Esophagus muscularis mucosa (tissue), 4 donors: ENCODE measurements around the gene RAB3B. TPM values are rescaled to one million over a fixed set of nuclear protein-coding genes. Genes with fewer than 3 reads are reported as not detected.

Experiments used
- DNase-seq: peaks from one replicate; pipeline ENCODE4 v3.0.0-alpha.2; 2017; ENCODE audit errors: extremely low spot score
- H3K27ac ChIP-seq, 4 donors: fragments of 200-600 bp; sonication (generic); replicated peaks in 1 of 4; 1 replicate in 3 of 4; 2 replicates in 1 of 4; pipeline ENCODE4 v1.5.1; 2016 to 2019; ENCODE audit warnings: mild to moderate bottlenecking in 1 of 4
- H3K27me3 ChIP-seq, 4 donors: fragments of 200-600 bp; sonication (generic); one replicate each; pipeline versions ENCODE4 v1.5.1 to v1.6.0; 2016 to 2019
- H3K36me3 ChIP-seq, 4 donors: fragments of 200-600 bp; sonication (generic); one replicate each; pipeline ENCODE4 v1.5.1; 2016 to 2019
- H3K4me1 ChIP-seq, 4 donors: fragments of 200-600 bp; sonication (generic); one replicate each; pipeline ENCODE4 v1.5.1; 2016 to 2019
- H3K4me3 ChIP-seq, 4 donors: fragments of 200-600 bp; sonication (generic); 1 replicate in 2 of 4; 2 replicates in 2 of 4; pipeline ENCODE4 v1.5.1; 2016 to 2019; ENCODE audit warnings: mild to moderate bottlenecking in 4 of 4, moderate library complexity in 1 of 4
- H3K9me3 ChIP-seq, 4 donors: fragments of 200-600 bp; sonication (generic); 1 replicate in 3 of 4; 2 replicates in 1 of 4; pipeline ENCODE4 v1.5.1; 2016 to 2019
- CTCF ChIP-seq, 3 experiments: fragments of 200-600 bp in 2 of 3; fragments of 450-650 bp in 1 of 3; sonication (generic) in 2 of 3; IDR thresholded peaks; one replicate each; pipeline ENCODE4 v1.5.1; 2017 to 2019; ENCODE audit warnings: antibody characterized with exemption in 3 of 3, mild to moderate bottlenecking in 2 of 3, moderate library complexity in 1 of 3
- EP300 ChIP-seq: sonication (generic); formaldehyde crosslinking; IDR thresholded peaks from one replicate; pipeline ENCODE4 v1.6.1; 2017; ENCODE audit warnings: antibody characterized with exemption
- POLR2A ChIP-seq: fragments of 450-650 bp; IDR thresholded peaks from one replicate; pipeline ENCODE4 v1.6.1; 2017; ENCODE audit warnings: antibody characterized with exemption, moderate library complexity, mild to moderate bottlenecking, low read depth
- POLR2AphosphoS5 ChIP-seq, 2 donors: sonication (generic); formaldehyde crosslinking; IDR thresholded peaks; one replicate each; pipeline ENCODE4 v1.6.1; 2017; ENCODE audit warnings: antibody characterized with exemption in 2 of 2
- WGBS: methylation state at CpG from one replicate; pipeline ENCODE4 v1.1.5; 2018; 5-methylcytosine and 5-hydroxymethylcytosine counted together
- intact Hi-C: fragments of 100-400 bp; cut with DNase I; formaldehyde crosslinking; loops from one replicate; pipeline ENCODE4 v1.15.1; 2023
- total RNA-seq, 4 donors: library from RNA; depleted of rRNA; stranded (reverse); fragments of >200 nt; gene quantifications; one replicate each; pipeline versions ENCODE4 v1.1.0 to v1.2.1, GENCODE V29; 2016

RAB3B gene
- total RNA-seq, 4 donors from 2014 or later, result 0.42 to 1.3 (median 0.83) TPM

DNA sequence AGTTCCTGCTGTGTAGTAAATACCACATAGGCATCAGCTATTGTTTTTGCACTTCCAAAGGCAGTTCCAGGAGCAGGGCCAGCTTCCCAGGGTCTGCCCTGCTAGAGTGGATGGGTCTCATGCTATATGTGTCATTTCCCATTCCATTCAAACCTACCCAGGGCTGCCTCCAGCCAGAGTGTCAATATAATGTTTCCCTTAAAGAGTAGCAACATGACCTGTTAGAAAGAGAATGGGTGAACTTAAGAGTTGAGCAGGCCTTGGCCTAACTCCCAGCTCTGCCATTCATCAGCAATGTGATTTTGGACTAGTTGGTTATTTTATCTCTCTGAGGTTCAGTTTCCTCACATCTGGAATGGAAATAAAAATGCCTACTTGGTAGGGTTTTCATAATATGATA, 44.9 kb downstream of the RAB3B start:
- Histone ChIP-seq H3K4me3 (no peak overlapping the region), H3K9me3 (peaks cover 0 to 16% (median 6%) of the 10 kb centered on the region in 4 donors), H3K36me3 (no peaks in the 10 kb centered on the region), H3K4me1 (no peaks in the 10 kb centered on the region), H3K27ac (no peak overlapping the region), H3K27me3 (peaks cover 0 to 9% (median 0%) of the 10 kb centered on the region in 4 donors)
- no peak for TF ChIP-seq POLR2AphosphoS5 (IDR thresholded peaks at IDR 0.05)
- no peak for TF ChIP-seq POLR2A
- TF ChIP-seq EP300, result no peak
- TF ChIP-seq CTCF (IDR thresholded peaks at IDR 0.05), result no peak
- intact Hi-C loops, result no loop called here
- DNase-seq, result no peak

GRCh38 chr1:51942281-51942680, 48.2 kb downstream of the RAB3B start:
- intact Hi-C loops, result no loop called here
- H3K4me3 ChIP-seq, result no peak overlapping the region
- 97% methylated on average over 2 of the region's 2 CpGs for WGBS

GRCh38 chr1:51941528-51941927, 49.0 kb downstream of the RAB3B start:
- no peak for DNase-seq
- H3K27me3 ChIP-seq, result no peaks in the 10 kb centered on the region
- no peak overlapping the region for H3K27ac ChIP-seq
- no peak overlapping the region for H3K4me3 ChIP-seq
- H3K4me1 ChIP-seq, result no peaks in the 10 kb centered on the region
- TF ChIP-seq POLR2A, result no peak
- TF ChIP-seq EP300, result no peak
- no peak for TF ChIP-seq POLR2AphosphoS5 (IDR thresholded peaks at IDR 0.05)
- TF ChIP-seq CTCF (IDR thresholded peaks at IDR 0.05), result no peak
- intact Hi-C loops, result no loop called here
- H3K9me3 ChIP-seq, result peaks cover 0 to 16% (median 8%) of the 10 kb centered on the region in 4 donors
- H3K36me3 ChIP-seq, result no peaks in the 10 kb centered on the region

More at GRCh38 chr1:51942281-51942680, 48.2 kb downstream of the RAB3B start:
- Histone ChIP-seq H3K9me3 (peaks cover 0 to 16% (median 8%) of the 10 kb centered on the region in 4 donors), H3K4me1 (no peaks in the 10 kb centered on the region), H3K27me3 (no peaks in the 10 kb centered on the region), H3K36me3 (no peaks in the 10 kb centered on the region), H3K27ac (no peak overlapping the region)
- DNase-seq, result no peak
- TF ChIP-seq POLR2AphosphoS5 (IDR thresholded peaks at IDR 0.05), result no peak
- TF ChIP-seq EP300, result no peak
- TF ChIP-seq CTCF (IDR thresholded peaks at IDR 0.05), result no peak
- TF ChIP-seq POLR2A, result no peak

- DNase-seq, result no peak
- intact Hi-C loops, result no loop called here
- H3K36me3 ChIP-seq, result no peaks in the 10 kb centered on the region
- no peaks in the 10 kb centered on the region for H3K27me3 ChIP-seq
- no peak overlapping the region for H3K27ac ChIP-seq
- H3K4me3 ChIP-seq, result no peak overlapping the region
- no peaks in the 10 kb centered on the region for H3K4me1 ChIP-seq
- H3K9me3 ChIP-seq, result peaks cover 0 to 15% (median 8%) of the 10 kb centered on the region in 4 donors
- no peak for TF ChIP-seq CTCF (IDR thresholded peaks at IDR 0.05)
- no peak for TF ChIP-seq EP300
- TF ChIP-seq POLR2A, result no peak
- TF ChIP-seq POLR2AphosphoS5 (IDR thresholded peaks at IDR 0.05), result no peak
- 91% methylated on average over 4 of the region's 4 CpGs for WGBS
These were observed 53.4 kb downstream of the RAB3B start for GRCh38 chr1:51937112-51937511.

DNA sequence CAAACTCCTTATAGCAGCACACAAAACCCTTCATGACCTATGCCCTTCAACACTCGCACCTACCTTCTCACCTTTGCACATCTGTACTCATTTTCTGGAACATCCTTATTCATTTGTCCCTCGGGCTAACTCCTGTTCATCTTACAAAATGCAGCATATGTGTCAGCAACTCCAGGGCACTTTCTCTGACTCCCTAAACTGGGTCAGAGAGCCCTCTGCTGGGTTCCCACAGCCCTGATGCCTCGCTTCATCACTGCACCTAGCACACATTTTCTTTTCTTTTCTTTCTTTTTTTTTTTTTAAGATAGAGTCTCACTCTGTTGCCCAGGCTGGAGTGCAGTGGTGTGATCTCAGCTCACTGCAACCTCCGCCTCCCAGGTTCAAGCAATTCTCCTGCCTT, 54.0 kb downstream of the RAB3B start:
- no peak for TF ChIP-seq CTCF (IDR thresholded peaks at IDR 0.05)
- TF ChIP-seq EP300, result no peak
- no peak for TF ChIP-seq POLR2A
- no peak for TF ChIP-seq POLR2AphosphoS5 (IDR thresholded peaks at IDR 0.05)
- H3K4me1 ChIP-seq, result no peaks in the 10 kb centered on the region
- H3K36me3 ChIP-seq, result no peaks in the 10 kb centered on the region
- H3K27ac ChIP-seq, result no peak overlapping the region
- H3K9me3 ChIP-seq, result peaks cover 0 to 9% (median 8%) of the 10 kb centered on the region in 4 donors
- no peak overlapping the region for H3K4me3 ChIP-seq
- intact Hi-C loops, result no loop called here
- WGBS, result 74% methylated on average over 4 of the region's 4 CpGs
- H3K27me3 ChIP-seq, result no peaks in the 10 kb centered on the region
- DNase-seq, result no peak
